Left renal cortex interstitium (tissue), 4 donors: Measurements from ENCODE around the gene DMTF1. TPM values are rescaled to one million over a fixed set of nuclear protein-coding genes. Genes with fewer than 3 reads are reported as not detected.
"Not testable (repeated sequence)": the region's sequence is repeated elsewhere in the genome, so short reads cannot be mapped to it uniquely, and the experiment has no call there.

ENCODE experiments used
- DNase-seq, 4 donors: peaks; one replicate each; pipeline ENCODE4 v3.0.0-alpha.2; 2013; ENCODE audit warnings: low read depth in 4 of 4, low spot score in 2 of 4, missing footprints in 1 of 4
- polyA plus RNA-seq, 4 donors: library from polyadenylated mRNA; unstranded; fragments of 120-200 nt; gene quantifications; one replicate each; pipeline ENCODE4 v1.2.1, GENCODE V29; 2013; ENCODE audit not compliant: insufficient read length in 4 of 4

The DMTF1 gene, protein sequence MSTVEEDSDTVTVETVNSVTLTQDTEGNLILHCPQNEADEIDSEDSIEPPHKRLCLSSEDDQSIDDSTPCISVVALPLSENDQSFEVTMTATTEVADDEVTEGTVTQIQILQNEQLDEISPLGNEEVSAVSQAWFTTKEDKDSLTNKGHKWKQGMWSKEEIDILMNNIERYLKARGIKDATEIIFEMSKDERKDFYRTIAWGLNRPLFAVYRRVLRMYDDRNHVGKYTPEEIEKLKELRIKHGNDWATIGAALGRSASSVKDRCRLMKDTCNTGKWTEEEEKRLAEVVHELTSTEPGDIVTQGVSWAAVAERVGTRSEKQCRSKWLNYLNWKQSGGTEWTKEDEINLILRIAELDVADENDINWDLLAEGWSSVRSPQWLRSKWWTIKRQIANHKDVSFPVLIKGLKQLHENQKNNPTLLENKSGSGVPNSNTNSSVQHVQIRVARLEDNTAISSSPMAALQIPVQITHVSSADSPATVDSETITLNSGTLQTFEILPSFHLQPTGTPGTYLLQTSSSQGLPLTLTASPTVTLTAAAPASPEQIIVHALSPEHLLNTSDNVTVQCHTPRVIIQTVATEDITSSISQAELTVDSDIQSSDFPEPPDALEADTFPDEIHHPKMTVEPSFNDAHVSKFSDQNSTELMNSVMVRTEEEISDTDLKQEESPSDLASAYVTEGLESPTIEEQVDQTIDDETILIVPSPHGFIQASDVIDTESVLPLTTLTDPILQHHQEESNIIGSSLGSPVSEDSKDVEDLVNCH
- polyA plus RNA-seq = 100 to 1,000 TPM; 104 to 267 (median 177) TPM

DNA sequence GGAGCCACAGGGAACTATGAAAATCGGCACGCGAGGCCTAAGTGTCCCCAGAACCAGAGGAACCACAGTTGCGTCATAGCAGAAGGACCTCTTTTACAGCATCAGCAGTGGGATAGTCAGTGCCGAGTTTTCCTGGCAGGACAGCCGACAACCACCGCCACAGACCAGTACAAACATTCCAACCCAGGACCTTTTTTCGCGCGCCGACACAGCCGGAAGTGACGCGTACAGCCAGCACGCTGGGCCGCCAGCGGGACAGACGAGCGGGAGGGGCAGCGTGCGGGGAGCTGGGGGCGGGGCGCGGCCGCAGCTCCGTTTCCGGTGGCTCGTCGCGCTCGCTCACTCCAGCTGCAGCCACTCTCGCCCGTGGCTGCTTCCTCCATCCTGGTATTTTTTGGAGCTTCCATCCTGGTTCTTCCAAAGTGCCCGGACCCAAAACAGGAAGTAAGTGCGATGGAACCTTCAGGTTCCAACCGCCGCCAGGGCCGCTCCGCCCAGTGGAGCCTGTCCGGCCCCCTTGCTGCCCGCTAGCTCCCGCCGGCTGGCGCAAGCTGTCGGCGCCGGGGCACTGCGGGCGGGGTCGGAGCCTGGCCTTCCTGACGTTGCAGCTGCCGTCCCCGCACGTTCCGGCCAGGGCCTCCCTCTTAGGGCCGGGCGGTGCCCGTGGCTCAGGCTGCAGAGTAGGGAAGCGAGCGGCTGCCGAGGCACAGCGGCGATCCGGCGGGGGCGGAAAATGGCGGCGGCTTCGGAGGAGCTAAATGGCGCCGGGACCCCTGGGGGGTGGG is at the start of gene DMTF1:
Gene DMTF1, plus strand, starts transcription at position 342 of the 785 bp plus-strand sequence. CDS start 12,489 bp downstream, outside the sequence.
- DNase-seq = peak; percentile 84 to 91 (median 90)

DNA sequence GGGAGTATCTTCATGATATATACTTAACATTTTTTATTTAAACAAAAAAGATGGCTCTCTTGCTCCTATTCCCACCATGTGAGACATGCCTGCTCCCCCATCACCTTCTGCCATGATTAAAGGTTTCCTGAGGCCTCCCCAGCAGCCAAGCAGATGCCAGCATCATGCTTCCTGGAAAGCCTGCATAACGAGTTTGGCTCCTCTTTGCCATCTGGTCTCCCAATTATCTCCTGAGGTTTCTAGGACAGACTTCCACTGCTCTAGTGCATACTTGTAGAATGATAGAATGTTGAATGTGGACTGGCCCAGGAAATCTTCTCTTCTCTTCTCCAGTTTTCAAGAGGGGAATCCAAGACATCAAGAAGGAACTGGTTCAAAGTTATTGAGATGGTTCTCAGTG is 46.9 kb upstream of the DMTF1 start:
- DNase-seq = no peak

- no peak for DNase-seq
Measured at GRCh38 chr7:87106974-87107612, 45.2 kb upstream of the DMTF1 start.

DNA sequence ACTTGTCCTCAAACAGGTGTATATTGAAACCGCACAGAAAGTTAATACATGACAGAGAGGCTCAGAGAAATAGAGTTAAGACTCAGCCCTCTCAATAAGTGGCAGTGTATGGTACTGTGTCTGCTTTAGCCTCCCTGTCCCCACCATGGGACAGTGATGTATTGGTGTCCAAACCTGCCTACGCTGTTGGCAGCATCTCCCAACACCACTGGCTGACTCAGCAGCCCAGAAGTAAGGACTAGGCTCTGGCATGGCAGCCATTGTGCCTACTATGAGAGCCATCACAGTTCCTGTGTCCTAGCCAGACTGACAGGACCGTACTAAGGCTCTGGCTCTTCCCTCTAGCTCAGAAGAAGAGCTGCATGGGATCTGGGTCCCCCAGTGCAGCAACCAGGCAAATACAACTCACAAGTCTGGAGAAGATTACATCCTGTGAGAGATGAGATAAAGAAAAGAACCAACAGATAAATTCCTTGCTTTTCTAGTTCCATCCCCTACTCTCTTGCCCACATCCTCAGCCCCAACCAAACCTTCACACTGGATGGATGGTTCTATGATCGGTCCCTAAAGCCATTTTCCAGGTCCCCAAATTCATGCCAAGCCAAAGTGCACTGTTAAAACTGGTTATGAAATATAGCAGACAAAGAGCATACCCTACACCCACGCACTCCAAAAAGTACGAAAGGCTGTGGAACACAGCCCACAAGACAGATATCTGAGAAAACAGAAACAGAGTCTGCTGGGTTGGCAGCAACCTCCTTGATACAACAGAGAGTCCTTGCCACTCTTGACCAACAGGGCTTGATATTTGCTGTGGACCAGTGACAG is 44.1 kb upstream of the DMTF1 start:
- no peak for DNase-seq

- DNase-seq = no peak
Measured at GRCh38 chr7:87110778-87111177, 41.5 kb upstream of the DMTF1 start.

- DNase-seq = no peak
Measured at GRCh38 chr7:87111877-87112276, 40.4 kb upstream of the DMTF1 start.

DNA sequence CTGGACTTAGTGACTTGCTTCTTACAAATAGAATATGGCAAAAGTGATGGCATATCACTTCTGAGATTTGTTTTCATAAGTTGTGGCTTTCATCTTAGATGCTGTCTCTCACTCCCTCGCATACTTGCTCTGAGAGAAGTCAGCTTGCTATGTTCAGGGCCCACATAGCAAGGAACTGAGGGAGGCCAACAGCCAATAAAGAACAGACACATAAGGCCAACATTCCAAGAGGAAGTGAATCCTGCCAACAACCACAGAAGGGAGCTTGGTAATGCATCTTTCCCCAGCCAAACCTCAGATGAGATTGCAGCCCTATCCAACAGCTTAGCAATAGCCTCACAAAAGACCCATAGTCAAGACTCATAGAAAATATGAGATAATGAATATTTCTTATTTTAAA is 39.2 kb upstream of the DMTF1 start:
- no peak for DNase-seq

DNA sequence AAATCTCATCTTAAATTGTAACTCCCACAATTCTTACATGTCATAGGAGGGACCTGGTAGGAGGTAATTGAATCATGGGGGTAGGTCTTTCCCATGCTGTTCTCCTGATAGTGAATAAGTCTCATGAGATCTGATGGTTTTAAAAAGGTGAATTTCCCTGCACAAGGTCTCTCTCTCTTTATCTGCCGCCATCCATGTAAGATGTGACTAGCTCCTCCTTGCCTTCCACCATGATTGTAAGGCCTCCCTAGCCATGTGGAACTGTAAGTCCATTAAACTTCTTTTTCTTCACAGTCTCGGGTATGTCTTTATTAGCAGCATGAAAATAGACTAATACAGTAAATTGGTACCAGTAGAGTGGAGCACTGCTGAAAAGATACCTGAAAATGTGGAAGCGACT is 38.3 kb upstream of the DMTF1 start:
- not testable (repeated sequence) for DNase-seq

DNA sequence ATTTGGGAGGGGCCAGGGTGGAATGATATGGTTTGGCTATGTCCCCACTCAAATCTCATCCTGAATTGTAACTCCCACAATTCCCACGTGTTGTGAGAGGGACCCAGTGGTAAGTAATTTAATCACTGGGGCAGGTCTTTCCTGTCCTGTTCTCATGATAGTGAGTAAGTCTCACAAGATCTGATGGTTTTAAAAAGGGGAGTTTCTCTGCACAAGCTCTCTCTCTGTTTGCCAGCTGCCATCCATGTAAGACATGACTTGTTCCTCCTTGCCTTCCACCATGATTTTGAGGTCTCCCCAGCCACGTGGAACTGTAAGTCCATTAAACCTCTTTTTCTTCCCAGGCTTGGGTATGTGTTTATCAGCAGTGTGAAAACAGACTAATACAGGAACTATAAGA is 36.5 kb upstream of the DMTF1 start:
- not testable (repeated sequence) for DNase-seq

- DNase-seq = no peak
Measured at GRCh38 chr7:87116315-87116714, 35.9 kb upstream of the DMTF1 start.

DNA sequence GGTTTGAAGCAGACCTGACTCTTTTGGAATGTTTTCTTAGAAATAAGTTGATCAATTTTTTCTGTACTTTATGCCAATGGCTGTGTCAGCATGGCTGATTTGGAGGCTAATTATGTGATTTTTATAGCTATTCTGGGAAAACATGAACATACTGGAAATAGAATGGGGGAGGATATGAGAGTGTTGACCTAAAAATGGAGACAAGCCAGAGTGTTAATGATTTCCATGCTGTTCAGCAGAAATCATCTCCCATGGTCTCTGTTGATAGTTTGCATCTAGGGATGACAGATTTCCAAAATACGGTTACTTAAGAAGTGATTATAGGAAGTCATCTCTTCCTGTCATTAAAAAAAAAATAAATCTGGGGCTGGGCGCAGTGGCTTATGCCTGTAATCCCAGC is 32.7 kb upstream of the DMTF1 start:
- DNase-seq = no peak

GRCh38 chr7:87123105-87123504 is 29.1 kb upstream of the DMTF1 start:
- no peak for DNase-seq

DNA sequence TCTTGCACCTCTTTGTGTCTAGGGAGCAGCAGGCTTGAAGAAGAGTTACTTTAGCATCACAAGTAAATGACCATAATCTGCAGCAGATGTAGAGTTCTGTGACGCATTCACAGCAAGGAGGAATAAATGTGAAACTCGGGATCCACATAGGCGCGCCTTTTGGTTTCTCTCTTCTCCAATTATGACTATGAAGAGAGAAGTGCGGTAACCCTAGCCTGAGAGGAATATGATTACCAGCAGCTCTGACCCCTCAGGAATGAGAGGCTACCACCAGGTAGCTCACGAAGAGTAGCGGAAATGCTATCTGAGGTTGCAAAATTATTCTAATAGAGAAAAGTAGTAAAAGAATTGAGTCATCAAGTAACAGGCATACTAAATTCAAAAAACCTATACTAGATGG is 25.2 kb upstream of the DMTF1 start:
- no peak for DNase-seq

- DNase-seq = peak in 1 of 4 donors; percentile 21
Measured at GRCh38 chr7:87128861-87129267, 23.4 kb upstream of the DMTF1 start.

DNA sequence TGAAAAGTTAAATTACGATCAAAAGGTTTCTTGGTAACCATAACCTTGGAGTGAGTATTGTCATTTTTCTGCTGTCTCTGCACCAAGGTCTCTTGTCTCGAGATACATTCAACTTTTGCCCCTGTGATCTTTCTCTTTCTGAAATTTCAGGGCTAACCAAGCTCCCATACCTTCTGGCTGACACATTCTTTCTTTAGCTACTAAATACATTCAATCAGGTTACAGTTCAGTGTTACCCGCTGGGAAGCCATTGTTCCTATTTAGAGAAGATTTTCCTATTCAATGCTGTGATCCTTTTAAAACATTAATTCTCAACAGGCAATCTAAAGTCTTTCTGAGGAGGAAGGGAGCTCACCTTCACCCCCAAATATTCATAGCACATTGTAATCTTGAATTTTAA is 22.9 kb upstream of the DMTF1 start:
- no peak for DNase-seq

GRCh38 chr7:87129848-87130247 is 22.4 kb upstream of the DMTF1 start:
- no peak for DNase-seq

DNA sequence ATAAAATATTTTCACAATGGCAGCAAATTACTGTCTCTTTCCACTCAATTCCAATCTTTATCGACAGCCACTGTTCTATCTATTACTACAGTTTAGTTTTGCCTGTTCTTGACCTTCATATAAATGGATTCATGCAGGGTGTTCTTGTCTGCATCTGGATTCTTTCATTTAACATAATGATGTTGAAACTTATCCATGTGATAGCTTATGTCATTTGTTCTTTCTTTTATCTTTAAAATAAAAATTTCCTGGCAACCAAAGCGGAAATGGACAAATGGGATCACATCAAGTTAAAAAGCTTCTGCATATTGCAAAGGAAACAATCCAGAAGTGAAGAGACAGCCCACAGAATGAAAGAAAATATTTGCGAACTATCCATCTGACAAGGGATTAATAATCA is 20.5 kb upstream of the DMTF1 start:
- no peak for DNase-seq

GRCh38 chr7:87137271-87137670 is 15.0 kb upstream of the DMTF1 start:
- DNase-seq = no peak

GRCh38 chr7:87139514-87139913 is 12.7 kb upstream of the DMTF1 start:
- DNase-seq = no peak

DNA sequence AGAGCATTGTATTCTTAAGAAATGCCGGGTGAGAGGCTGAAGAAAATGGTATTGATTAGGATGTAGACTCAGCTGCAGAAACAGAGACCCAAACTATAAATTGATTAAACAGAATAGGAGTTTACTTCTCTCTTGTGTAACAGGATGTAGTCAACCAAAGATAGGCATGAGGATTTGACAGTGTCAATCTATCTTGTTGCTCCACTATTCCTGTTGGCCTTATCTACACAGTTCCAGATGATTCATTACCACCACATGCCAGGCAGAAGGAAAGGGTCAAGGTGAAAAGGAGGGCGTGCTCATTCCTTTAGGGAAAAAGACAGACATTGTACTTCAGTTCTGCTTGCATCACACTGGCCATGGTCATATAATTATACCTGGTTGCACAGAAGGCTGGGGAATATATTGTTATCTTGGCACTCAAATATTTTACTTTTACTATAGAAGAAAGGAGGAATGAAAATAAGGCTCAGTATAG is 11.9 kb upstream of the DMTF1 start:
- no peak for DNase-seq
